SK-N-SH treated with all-trans-retinoic acid at 6 μM for 48 hours (cell line): ENCODE data around the gene BIRC2.

ENCODE experiments used
- ATAC-seq: fragments of 200-7000 bp; cut with Tn5 transposase; 3 replicates; pipeline ENCODE4 v1.9.1; 2020; ENCODE audit warnings: mild to moderate bottlenecking, moderate library complexity
- ARNTL ChIP-seq: fragments of 450-650 bp; formaldehyde crosslinking; IDR thresholded peaks from 2 replicates; pipeline ENCODE4 v1.5.0; 2020; ENCODE audit warnings: low read depth, mild to moderate bottlenecking, moderate library complexity, borderline replicate concordance
- BACH2 ChIP-seq: fragments of 250-450 bp; sonication (Bioruptor Pico); IDR thresholded peaks from 2 replicates; pipeline ENCODE4 v1.9.0; 2021; ENCODE audit warnings: mild to moderate bottlenecking, borderline replicate concordance
- CREB5 ChIP-seq: fragments of 250-450 bp; sonication (Bioruptor Pico); IDR thresholded peaks from 2 replicates; pipeline ENCODE4 v1.5.1; 2020; ENCODE audit warnings: low read depth, mild to moderate bottlenecking, moderate library complexity
- CSDC2 ChIP-seq: fragments of 250-450 bp; sonication (Bioruptor Pico); IDR thresholded peaks from 2 replicates; pipeline ENCODE4 v1.5.0; 2020; ENCODE audit warnings: mild to moderate bottlenecking, moderate library complexity
- CSRNP3 ChIP-seq: fragments of 250-450 bp; sonication (Bioruptor Pico); IDR thresholded peaks from 2 replicates; pipeline ENCODE4 v1.5.1; 2021; ENCODE audit warnings: mild to moderate bottlenecking, moderate library complexity
- ESRRG ChIP-seq: fragments of 250-450 bp; sonication (Bioruptor Pico); IDR thresholded peaks from 2 replicates; pipeline ENCODE4 v1.6.1; 2021; ENCODE audit warnings: mild to moderate bottlenecking
- GLIS3 ChIP-seq: fragments of 250-450 bp; sonication (Bioruptor Pico); IDR thresholded peaks from 2 replicates; pipeline ENCODE4 v1.5.0; 2020; ENCODE audit warnings: mild to moderate bottlenecking, moderate library complexity
- ISL1 ChIP-seq: fragments of 250-450 bp; sonication (Bioruptor Pico); IDR thresholded peaks from 2 replicates; pipeline ENCODE4 v2.1.2; 2022; ENCODE audit warnings: mild to moderate bottlenecking, moderate library complexity
- OSR1 ChIP-seq: fragments of 250-450 bp; sonication (Bioruptor Pico); IDR thresholded peaks from 2 replicates; pipeline ENCODE4 v1.8.0; 2022; ENCODE audit warnings: moderate library complexity, mild to moderate bottlenecking, inconsistent platforms
- PATZ1 ChIP-seq: fragments of 250-450 bp; sonication (Bioruptor Pico); IDR thresholded peaks from 2 replicates; pipeline ENCODE4 v1.8.0; 2020; ENCODE audit warnings: mild to moderate bottlenecking, moderate library complexity, borderline replicate concordance
- POU6F1 ChIP-seq: fragments of 250-450 bp; sonication (Bioruptor Pico); IDR thresholded peaks from 2 replicates; pipeline ENCODE4 v1.8.0; 2021; ENCODE audit warnings: low read depth, mild to moderate bottlenecking, moderate library complexity, borderline replicate concordance
- PPARA ChIP-seq: fragments of 250-450 bp; sonication (Bioruptor Pico); IDR thresholded peaks from 2 replicates; pipeline ENCODE4 v1.5.0; 2020; ENCODE audit warnings: mild to moderate bottlenecking, borderline replicate concordance
- RARB ChIP-seq: fragments of 250-450 bp; sonication (Bioruptor Pico); IDR thresholded peaks from 2 replicates; pipeline ENCODE4 v1.8.0; 2021; ENCODE audit warnings: mild to moderate bottlenecking, moderate library complexity
- SNAI2 ChIP-seq: fragments of 250-450 bp; sonication (Bioruptor Pico); IDR thresholded peaks from 2 replicates; pipeline ENCODE4 v1.5.0; 2020; ENCODE audit warnings: mild to moderate bottlenecking, moderate library complexity
- TCF4 ChIP-seq: fragments of 250-450 bp; sonication (Bioruptor Pico); IDR thresholded peaks from 2 replicates; pipeline ENCODE4 v1.8.0; 2021; ENCODE audit warnings: mild to moderate bottlenecking, moderate library complexity, borderline replicate concordance
- TOX ChIP-seq: fragments of 250-450 bp; sonication (Bioruptor Pico); IDR thresholded peaks from 2 replicates; pipeline ENCODE4 v1.8.0; 2021; ENCODE audit warnings: mild to moderate bottlenecking, moderate library complexity, borderline replicate concordance
- ZC3H10 ChIP-seq: fragments of 250-450 bp; sonication (Bioruptor Pico); IDR thresholded peaks from 2 replicates; pipeline ENCODE4 v1.5.1; 2021; ENCODE audit warnings: mild to moderate bottlenecking, moderate library complexity
- ZFP3 ChIP-seq: fragments of 250-450 bp; sonication (Bioruptor Pico); IDR thresholded peaks from 2 replicates; pipeline ENCODE4 v1.5.0; 2020; ENCODE audit warnings: mild to moderate bottlenecking, moderate library complexity
- ZFP30 ChIP-seq: fragments of 450-650 bp; formaldehyde crosslinking; IDR thresholded peaks from 2 replicates; pipeline ENCODE4 v1.5.0; 2022; ENCODE audit warnings: mild to moderate bottlenecking, moderate library complexity
- ZNF565 ChIP-seq: fragments of 450-650 bp; formaldehyde crosslinking; conservative IDR thresholded peaks from 2 replicates; pipeline ENCODE4 v1.5.0; 2020; ENCODE audit warnings: low read depth, mild to moderate bottlenecking, moderate library complexity
- ZNF8 ChIP-seq: fragments of 450-650 bp; formaldehyde crosslinking; IDR thresholded peaks from 2 replicates; pipeline ENCODE4 v1.5.0; 2020; ENCODE audit warnings: mild to moderate bottlenecking, moderate library complexity
- TF ChIP-seq, protein P1 (sequence below): fragments of 250-450 bp; sonication (Bioruptor Pico); IDR thresholded peaks from 2 replicates; pipeline ENCODE4 v1.5.0; 2020; ENCODE audit warnings: mild to moderate bottlenecking, moderate library complexity

Gene BIRC2

DNA sequence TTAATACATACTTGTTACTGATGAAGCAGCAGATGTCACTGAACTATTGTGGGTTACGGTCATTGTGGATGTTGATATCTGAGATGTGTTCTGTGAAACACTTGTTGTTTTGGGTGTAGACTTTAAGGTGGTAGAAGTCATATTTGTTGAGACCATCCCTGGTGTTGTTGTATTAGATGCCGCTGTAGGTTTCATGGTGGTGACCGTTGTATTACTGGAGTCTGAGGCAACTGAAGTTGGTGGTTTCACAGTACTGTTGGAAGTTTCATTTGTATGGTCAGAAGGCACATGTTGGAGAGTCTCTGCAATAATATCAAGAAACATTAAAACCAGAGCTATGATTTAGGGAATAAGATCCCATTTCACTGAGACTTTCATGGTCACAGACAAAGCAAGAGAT is 54.9 kb downstream of the BIRC2 start:
- no peak for ATAC-seq
- TF ChIP-seq ZFP30 (CRISPR knock-in tag) (no peak), CREB5 (CRISPR knock-in tag) (no peak), POU6F1 (no peak), ZNF8 (CRISPR knock-in tag) (no peak), ZFP3 (CRISPR knock-in tag) (no peak), PATZ1 (CRISPR knock-in tag) (no peak), CSRNP3 (CRISPR knock-in tag) (no peak), ZC3H10 (CRISPR knock-in tag) (no peak), ARNTL (CRISPR knock-in tag) (no peak), PPARA (no peak), CSDC2 (CRISPR knock-in tag) (no peak), ESRRG (CRISPR knock-in tag) (no peak), ISL1 (CRISPR knock-in tag) (no peak), TCF4 (no peak), OSR1 (no peak), GLIS3 (CRISPR knock-in tag) (no peak), SNAI2 (no peak), BACH2 (CRISPR knock-in tag) (no peak), TOX (no peak)
- TF ChIP-seq, protein P1, sequence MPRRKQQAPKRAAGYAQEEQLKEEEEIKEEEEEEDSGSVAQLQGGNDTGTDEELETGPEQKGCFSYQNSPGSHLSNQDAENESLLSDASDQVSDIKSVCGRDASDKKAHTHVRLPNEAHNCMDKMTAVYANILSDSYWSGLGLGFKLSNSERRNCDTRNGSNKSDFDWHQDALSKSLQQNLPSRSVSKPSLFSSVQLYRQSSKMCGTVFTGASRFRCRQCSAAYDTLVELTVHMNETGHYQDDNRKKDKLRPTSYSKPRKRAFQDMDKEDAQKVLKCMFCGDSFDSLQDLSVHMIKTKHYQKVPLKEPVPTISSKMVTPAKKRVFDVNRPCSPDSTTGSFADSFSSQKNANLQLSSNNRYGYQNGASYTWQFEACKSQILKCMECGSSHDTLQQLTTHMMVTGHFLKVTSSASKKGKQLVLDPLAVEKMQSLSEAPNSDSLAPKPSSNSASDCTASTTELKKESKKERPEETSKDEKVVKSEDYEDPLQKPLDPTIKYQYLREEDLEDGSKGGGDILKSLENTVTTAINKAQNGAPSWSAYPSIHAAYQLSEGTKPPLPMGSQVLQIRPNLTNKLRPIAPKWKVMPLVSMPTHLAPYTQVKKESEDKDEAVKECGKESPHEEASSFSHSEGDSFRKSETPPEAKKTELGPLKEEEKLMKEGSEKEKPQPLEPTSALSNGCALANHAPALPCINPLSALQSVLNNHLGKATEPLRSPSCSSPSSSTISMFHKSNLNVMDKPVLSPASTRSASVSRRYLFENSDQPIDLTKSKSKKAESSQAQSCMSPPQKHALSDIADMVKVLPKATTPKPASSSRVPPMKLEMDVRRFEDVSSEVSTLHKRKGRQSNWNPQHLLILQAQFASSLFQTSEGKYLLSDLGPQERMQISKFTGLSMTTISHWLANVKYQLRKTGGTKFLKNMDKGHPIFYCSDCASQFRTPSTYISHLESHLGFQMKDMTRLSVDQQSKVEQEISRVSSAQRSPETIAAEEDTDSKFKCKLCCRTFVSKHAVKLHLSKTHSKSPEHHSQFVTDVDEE (CRISPR knock-in tag): no peak
- TF ChIP-seq, all 23 proteins: peak for 0

DNA sequence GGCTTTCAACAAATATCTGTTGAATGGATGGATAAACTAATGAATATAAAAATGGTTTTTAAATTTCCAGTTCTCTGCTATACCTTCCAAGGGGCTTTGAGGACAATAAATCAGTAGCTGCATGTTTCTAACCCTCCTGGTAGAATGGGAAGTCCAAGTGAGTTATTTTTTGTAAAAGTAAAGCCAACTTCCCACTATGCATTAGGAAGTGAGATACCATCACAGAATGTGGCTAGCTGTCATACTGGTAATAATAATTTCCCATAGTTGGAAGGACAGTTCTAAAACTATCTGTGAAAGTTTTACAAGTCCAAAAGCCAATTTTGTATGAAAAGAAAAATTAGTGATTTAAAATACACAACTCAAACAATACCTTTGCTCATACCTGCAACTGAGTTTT is 55.5 kb downstream of the BIRC2 start:
- no peak for ATAC-seq

More for the DNA sequence above, 55.5 kb downstream of the BIRC2 start:
- no peak for TF ChIP-seq CSDC2 (CRISPR knock-in tag)
- no peak for TF ChIP-seq CSRNP3 (CRISPR knock-in tag)
- no peak for TF ChIP-seq TCF4
- no peak for TF ChIP-seq ZNF8 (CRISPR knock-in tag)
- no peak for TF ChIP-seq ARNTL (CRISPR knock-in tag)
- TF ChIP-seq TOX: no peak
- TF ChIP-seq BACH2 (CRISPR knock-in tag): no peak
- TF ChIP-seq ESRRG (CRISPR knock-in tag): no peak
- no peak for TF ChIP-seq ZNF565 (CRISPR knock-in tag)
- no peak for TF ChIP-seq ZC3H10 (CRISPR knock-in tag)
- TF ChIP-seq PPARA: no peak
- no peak for TF ChIP-seq OSR1
- no peak for TF ChIP-seq RARB (CRISPR knock-in tag)
